Measurements from ENCODE around the gene COQ9. TPM values are rescaled to one million over a fixed set of nuclear protein-coding genes. Genes with fewer than 3 reads are reported as not detected.

COQ9 gene
- total RNA-seq, 4 donors from 2014 or later = 11.5 to 39.1 (median 23.6) TPM

DNA sequence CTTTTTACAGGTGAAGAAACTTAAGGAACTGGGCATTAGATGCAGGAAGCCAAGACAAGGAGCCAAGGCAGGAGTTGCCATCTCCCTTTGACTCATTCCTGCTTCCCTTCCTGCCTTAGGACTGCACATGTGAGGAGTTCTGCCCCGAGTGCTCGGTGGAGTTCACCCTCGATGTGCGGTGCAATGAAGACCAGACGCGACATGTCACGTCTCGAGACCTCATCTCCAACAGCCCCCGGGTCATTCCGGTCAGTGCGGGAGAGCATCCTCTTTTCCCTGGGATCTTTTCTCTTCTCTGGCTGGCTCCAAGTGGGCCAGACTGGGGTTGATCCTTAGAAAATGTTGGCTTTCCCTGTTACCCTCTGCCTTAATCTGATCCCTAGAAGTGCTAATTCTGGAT, 21.8 kb downstream of the COQ9 start:
- no peak for DNase-seq
- Histone ChIP-seq H3K9me3 (no peaks in the 10 kb centered on the region), H3K36me3 (no peaks in the 10 kb centered on the region), H3K4me1 (peaks cover 4 to 12% of the 10 kb centered on the region in 2 donors), H3K4me3 (no peak overlapping the region), H3K27ac (no peak overlapping the region), H3K27me3 (no peaks in the 10 kb centered on the region)
- intact Hi-C loops (cut with DNase I; ENCODE audit: low total_unique reads) = no loop called here
- TF ChIP-seq, protein P1, sequence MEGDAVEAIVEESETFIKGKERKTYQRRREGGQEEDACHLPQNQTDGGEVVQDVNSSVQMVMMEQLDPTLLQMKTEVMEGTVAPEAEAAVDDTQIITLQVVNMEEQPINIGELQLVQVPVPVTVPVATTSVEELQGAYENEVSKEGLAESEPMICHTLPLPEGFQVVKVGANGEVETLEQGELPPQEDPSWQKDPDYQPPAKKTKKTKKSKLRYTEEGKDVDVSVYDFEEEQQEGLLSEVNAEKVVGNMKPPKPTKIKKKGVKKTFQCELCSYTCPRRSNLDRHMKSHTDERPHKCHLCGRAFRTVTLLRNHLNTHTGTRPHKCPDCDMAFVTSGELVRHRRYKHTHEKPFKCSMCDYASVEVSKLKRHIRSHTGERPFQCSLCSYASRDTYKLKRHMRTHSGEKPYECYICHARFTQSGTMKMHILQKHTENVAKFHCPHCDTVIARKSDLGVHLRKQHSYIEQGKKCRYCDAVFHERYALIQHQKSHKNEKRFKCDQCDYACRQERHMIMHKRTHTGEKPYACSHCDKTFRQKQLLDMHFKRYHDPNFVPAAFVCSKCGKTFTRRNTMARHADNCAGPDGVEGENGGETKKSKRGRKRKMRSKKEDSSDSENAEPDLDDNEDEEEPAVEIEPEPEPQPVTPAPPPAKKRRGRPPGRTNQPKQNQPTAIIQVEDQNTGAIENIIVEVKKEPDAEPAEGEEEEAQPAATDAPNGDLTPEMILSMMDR (IDR thresholded peaks at IDR 0.05) = no peak
- no peak for TF ChIP-seq POLR2A (IDR thresholded peaks at IDR 0.05)

- Histone ChIP-seq H3K4me3 (no peak overlapping the region), H3K27ac (peak overlapping the region in 1 of 2 donors; percentile 47), H3K36me3 (no peaks in the 10 kb centered on the region), H3K9me3 (no peaks in the 10 kb centered on the region), H3K27me3 (no peaks in the 10 kb centered on the region), H3K4me1 (peaks cover 1 to 3% of the 10 kb centered on the region in 2 donors)
- DNase-seq = no peak
- intact Hi-C loops (cut with DNase I; ENCODE audit: low total_unique reads) = no loop called here
- TF ChIP-seq, protein P1 (IDR thresholded peaks at IDR 0.05) = no peak
- no peak for TF ChIP-seq POLR2A (IDR thresholded peaks at IDR 0.05)
These were observed 22.7 kb downstream of the COQ9 start for GRCh38 chr16:57469917-57470470.

- Histone ChIP-seq H3K36me3 (no peaks in the 10 kb centered on the region), H3K27ac (peak overlapping the region; percentile 21 to 47), H3K4me1 (no peaks in the 10 kb centered on the region), H3K27me3 (no peaks in the 10 kb centered on the region), H3K4me3 (no peak overlapping the region), H3K9me3 (no peaks in the 10 kb centered on the region)
- TF ChIP-seq, protein P1 (IDR thresholded peaks at IDR 0.05) = no peak
- TF ChIP-seq POLR2A (IDR thresholded peaks at IDR 0.05) = no peak
- peak; percentile 71 to 73 for DNase-seq
- intact Hi-C loops (cut with DNase I; ENCODE audit: low total_unique reads) = no loop called here
These were observed 23.4 kb downstream of the COQ9 start for GRCh38 chr16:57470711-57471110.

- no peak overlapping the region for H3K4me3 ChIP-seq
- DNase-seq = no peak
- TF ChIP-seq POLR2A (IDR thresholded peaks at IDR 0.05) = no peak
- TF ChIP-seq, protein P1 (IDR thresholded peaks at IDR 0.05) = no peak
- no peaks in the 10 kb centered on the region for H3K27me3 ChIP-seq
- no peaks in the 10 kb centered on the region for H3K36me3 ChIP-seq
- H3K9me3 ChIP-seq = no peaks in the 10 kb centered on the region
- peak overlapping the region; percentile 21 to 47 for H3K27ac ChIP-seq
- intact Hi-C loops (cut with DNase I; ENCODE audit: low total_unique reads) = no loop called here
- no peaks in the 10 kb centered on the region for H3K4me1 ChIP-seq
These were observed 23.9 kb downstream of the COQ9 start for GRCh38 chr16:57471209-57471608.

DNA sequence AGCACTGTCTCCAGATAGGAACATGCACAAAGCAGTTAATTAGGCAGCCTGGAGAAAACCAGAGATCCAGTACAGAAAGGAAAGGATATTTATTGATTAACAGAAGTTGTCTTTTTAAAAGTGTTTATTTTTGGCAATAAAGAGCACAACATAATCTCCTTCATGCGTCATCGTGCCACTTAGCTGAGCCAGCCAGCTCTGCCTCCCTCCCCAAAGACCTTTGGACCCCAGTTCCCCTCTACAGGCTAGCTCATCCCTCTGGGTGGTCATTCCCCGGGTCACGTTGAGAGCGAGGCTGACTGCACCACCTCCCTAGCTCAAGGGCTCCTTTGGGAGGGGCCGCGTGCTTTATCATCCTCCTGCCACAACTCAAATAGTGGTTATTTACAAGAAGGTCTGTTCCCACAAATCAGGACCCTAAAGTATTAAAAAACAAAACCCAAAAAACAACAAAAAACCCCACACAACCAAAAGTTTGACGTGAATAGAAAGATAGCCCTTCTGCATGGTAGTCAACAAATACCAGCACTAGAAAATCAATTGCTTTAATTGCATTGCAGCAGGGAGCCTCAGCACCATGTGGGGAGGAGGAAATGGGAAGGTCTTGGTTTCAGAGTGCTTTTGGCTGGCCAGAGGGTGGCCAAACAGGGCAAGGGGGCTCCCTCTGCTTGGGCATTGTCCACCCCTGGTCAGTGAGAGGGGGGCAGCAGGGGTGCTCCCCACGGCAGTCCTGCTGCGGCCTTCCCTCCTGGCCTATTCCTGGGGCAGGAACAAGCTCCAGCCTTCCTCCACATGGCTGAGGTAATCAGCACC, 24.8 kb downstream of the COQ9 start:
- no peak for TF ChIP-seq POLR2A (IDR thresholded peaks at IDR 0.05)
- TF ChIP-seq, protein P1 (IDR thresholded peaks at IDR 0.05) = no peak
- H3K27me3 ChIP-seq = no peaks in the 10 kb centered on the region
- intact Hi-C loops (cut with DNase I; ENCODE audit: low total_unique reads) = no loop called here
- DNase-seq = no peak
- H3K36me3 ChIP-seq = no peaks in the 10 kb centered on the region
- H3K4me3 ChIP-seq = no peak overlapping the region
- no peaks in the 10 kb centered on the region for H3K9me3 ChIP-seq
- H3K27ac ChIP-seq = no peak overlapping the region
- no peaks in the 10 kb centered on the region for H3K4me1 ChIP-seq
